Lung microvascular endothelial cell (primary cell): ENCODE measurements around the gene SPEF2. TPM values are rescaled to one million over a fixed set of nuclear protein-coding genes. Genes with fewer than 3 reads are reported as not detected.

Source experiments
- DNase-seq, 2 donors: peaks; one replicate each; pipeline versions ENCODE4 v3.0.0 to v3.0.0-alpha.2; 2010; ENCODE audit warnings: low read depth in 2 of 2
- total RNA-seq: library from RNA; depleted of rRNA; stranded (reverse); fragments of >200 nt; gene quantifications from 2 replicates; pipeline ENCODE4 v1.2.1, GENCODE V29; 2014

SPEF2 gene
- total RNA-seq, 1 donor from 2014 or later, result 0.20 TPM

- peak; percentile 87 to 92 for DNase-seq
These were observed 159.9 kb downstream of the SPEF2 start for GRCh38 chr5:35777358-35778087.

GRCh38 chr5:35778259-35778769, 160.7 kb downstream of the SPEF2 start:
- DNase-seq, result no peak

GRCh38 chr5:35780236-35780635, 162.6 kb downstream of the SPEF2 start:
- DNase-seq, result no peak

GRCh38 chr5:35781181-35781790, 163.6 kb downstream of the SPEF2 start:
- DNase-seq, result peak in 1 of 2 donors; percentile 49

GRCh38 chr5:35783551-35783950, 165.9 kb downstream of the SPEF2 start:
- DNase-seq, result no peak

GRCh38 chr5:35785601-35786085, 168.0 kb downstream of the SPEF2 start:
- DNase-seq, result no peak

GRCh38 chr5:35788724-35789123, 171.1 kb downstream of the SPEF2 start:
- DNase-seq, result peak; percentile 63 to 86

GRCh38 chr5:35789732-35790456, 172.2 kb downstream of the SPEF2 start:
- peak in 1 of 2 donors; percentile 39 for DNase-seq

GRCh38 chr5:35790457-35790822, 172.8 kb downstream of the SPEF2 start:
- no peak for DNase-seq

GRCh38 chr5:35794328-35794619, 176.6 kb downstream of the SPEF2 start:
- no peak for DNase-seq

- no peak for DNase-seq
These were observed 177.2 kb downstream of the SPEF2 start for GRCh38 chr5:35794684-35795375.

- no peak for DNase-seq
These were observed 181.5 kb downstream of the SPEF2 start for GRCh38 chr5:35799181-35799580.

- no peak for DNase-seq
These were observed 182.1 kb downstream of the SPEF2 start for GRCh38 chr5:35799753-35800152.

- DNase-seq, result peak; percentile 87
These were observed 185.6 kb downstream of the SPEF2 start for GRCh38 chr5:35803191-35803651.

- no peak for DNase-seq
These were observed 186.6 kb downstream of the SPEF2 start for GRCh38 chr5:35804201-35804653.

- no peak for DNase-seq
These were observed 187.2 kb downstream of the SPEF2 start for GRCh38 chr5:35804841-35805240.

- no peak for DNase-seq
These were observed 192.9 kb downstream of the SPEF2 start for GRCh38 chr5:35810601-35811000.

GRCh38 chr5:35811108-35811741, 193.6 kb downstream of the SPEF2 start:
- no peak for DNase-seq

- no peak for DNase-seq
These were observed 195.9 kb downstream of the SPEF2 start for GRCh38 chr5:35813521-35813920.

GRCh38 chr5:35815089-35815936, 197.7 kb downstream of the SPEF2 start:
- peak; percentile 18 to 61 for DNase-seq
